Measurements from ENCODE around the gene MAB21L4.

The MAB21L4 gene

DNA sequence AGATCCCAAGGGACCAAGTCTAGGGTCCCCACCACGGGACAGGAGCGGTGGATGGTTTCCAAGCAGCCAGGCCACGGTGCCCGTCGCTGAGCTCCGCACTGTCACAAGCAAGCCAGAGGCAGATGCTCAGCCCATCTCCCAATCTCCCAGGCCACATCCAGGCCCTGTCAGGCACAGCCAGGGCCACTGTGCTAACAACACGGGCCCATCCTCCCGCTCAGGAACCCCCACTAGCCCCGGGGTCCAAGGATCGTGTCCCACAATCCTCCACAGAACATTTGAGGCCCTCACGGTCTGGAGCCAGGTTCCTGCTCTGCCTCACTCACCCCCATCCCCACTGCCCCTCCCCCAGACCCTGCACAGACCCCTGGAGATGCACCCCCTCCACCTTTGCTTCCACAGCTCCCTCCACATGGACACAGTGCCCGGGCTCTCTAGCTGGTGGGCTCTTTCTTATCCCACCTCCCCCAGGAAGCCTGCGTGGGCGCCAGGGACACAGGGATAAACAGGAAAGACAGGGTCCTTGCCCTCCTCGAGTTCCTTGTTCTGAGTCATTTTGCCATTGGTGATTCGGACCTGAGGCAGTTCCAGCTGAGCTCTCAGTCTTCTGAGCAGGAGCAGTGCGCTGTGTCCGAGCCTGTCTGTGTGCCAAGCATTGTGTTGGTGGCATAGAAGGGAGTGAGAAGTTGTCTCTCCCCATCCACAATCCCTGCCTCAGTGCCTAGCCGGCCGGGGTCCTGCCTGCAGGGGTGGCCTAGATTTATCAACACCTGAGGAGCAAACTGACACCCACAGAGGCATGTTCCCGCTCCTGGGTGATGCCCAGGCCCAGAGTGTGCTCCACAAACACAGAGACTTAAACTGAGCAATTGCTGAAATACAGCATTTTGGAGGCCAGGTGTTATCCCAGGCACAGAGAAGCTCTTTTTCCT, 17.2 kb upstream of the MAB21L4 start:
- Histone ChIP-seq H3K4me3 (ENCODE audit: low read depth, low read length) (no peak overlapping the region), H3K27ac (ENCODE audit: extremely low read depth, low read depth, low read length) (no peak overlapping the region), H3K36me3 (ENCODE audit: control insufficient read depth in 2 of 2, insufficient read depth in 1 of 2, low read length in 2 of 2) (no peaks in the 10 kb centered on the region), H3K4me1 (ENCODE audit: control insufficient read depth, insufficient read depth, low read length) (0 out of 2 replicates have a peak, but pooled peaks cover 2% of the 10 kb centered on the region), H3K9me3 (ENCODE audit: control insufficient read depth, insufficient read depth, low read depth, low read length) (no peaks in the 10 kb centered on the region)
- ChIA-PET POLR2A (no interaction called here), CTCF (interaction anchor here (0.8 to 2.1 kb wide), 13 partner anchors 11 to 746 kb away, joined by 3 to 12 read pairs (median 3); no protein-coding TSS in a partner anchor)
- TF ChIP-seq ZNF585B (tag by site-specific recombination; IDR thresholded peaks at IDR 0.05) (no peak), ZNF214 (tag by site-specific recombination; IDR thresholded peaks at IDR 0.05; ENCODE audit: borderline replicate concordance) (no peak), ZNF596 (tag by site-specific recombination; IDR thresholded peaks at IDR 0.05) (no peak), MEIS1 (CRISPR knock-in tag; IDR thresholded peaks at IDR 0.05; ENCODE audit: borderline replicate concordance) (no peak), GLI2 (tag by site-specific recombination; IDR thresholded peaks at IDR 0.05; ENCODE audit: borderline replicate concordance, low read depth) (no peak)

DNA sequence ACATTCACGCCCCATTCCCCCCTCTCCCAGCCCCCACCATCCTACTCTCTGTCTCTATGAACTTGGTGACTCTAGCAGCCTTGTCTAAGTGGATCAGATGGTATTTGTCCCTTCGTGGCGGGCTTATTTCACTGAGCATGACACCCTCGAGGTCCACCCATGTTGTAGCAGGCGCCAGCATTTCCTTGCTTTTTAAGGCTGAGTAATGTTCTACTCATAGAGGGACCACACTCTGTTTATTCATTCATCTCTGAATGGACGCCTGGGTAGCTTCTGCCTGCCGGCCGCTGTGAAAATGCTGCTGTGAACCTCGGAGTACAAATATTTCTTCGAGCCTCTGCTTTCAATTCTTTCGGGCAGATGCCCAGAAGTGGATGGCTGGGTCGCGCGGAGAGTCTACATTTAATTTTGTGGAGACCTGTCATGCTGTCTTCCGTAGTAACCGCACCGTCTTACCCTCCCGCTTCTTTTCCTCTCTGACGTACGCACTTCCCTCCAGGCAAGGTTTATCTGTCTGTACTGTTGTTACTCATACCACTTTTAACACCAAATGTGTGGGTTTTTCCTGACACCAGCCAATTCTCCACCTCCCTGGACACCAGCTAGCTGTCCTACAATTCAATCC, 15.8 kb upstream of the MAB21L4 start:
- H3K36me3 ChIP-seq (ENCODE audit: control insufficient read depth in 2 of 2, insufficient read depth in 1 of 2, low read length in 2 of 2) = no peaks in the 10 kb centered on the region
- H3K4me3 ChIP-seq (ENCODE audit: low read depth, low read length) = no peak overlapping the region
- H3K4me1 ChIP-seq (ENCODE audit: control insufficient read depth, insufficient read depth, low read length) = 0 out of 2 replicates have a peak, but pooled peaks cover 1% of the 10 kb centered on the region
- ChIA-PET POLR2A (no interaction called here), CTCF (interaction anchor here (0.8 to 1.6 kb wide), 3 partner anchors 13 to 72 kb away, joined by 3 to 4 read pairs (median 3); no protein-coding TSS in a partner anchor)
- no peaks in the 10 kb centered on the region for H3K9me3 ChIP-seq (ENCODE audit: control insufficient read depth, insufficient read depth, low read depth, low read length)
- no peak overlapping the region for H3K27ac ChIP-seq (ENCODE audit: extremely low read depth, low read depth, low read length)
- no peak for TF ChIP-seq ZNF239 (tag by site-specific recombination; IDR thresholded peaks at IDR 0.05)
- TF ChIP-seq ZNF311 (tag by site-specific recombination; IDR thresholded peaks at IDR 0.05; ENCODE audit: borderline replicate concordance) = no peak
- no peak for TF ChIP-seq ZNF146 (tag by site-specific recombination; IDR thresholded peaks at IDR 0.05)
- no peak for TF ChIP-seq ZNF37A (tag by site-specific recombination; IDR thresholded peaks at IDR 0.05)
- TF ChIP-seq, protein P1, sequence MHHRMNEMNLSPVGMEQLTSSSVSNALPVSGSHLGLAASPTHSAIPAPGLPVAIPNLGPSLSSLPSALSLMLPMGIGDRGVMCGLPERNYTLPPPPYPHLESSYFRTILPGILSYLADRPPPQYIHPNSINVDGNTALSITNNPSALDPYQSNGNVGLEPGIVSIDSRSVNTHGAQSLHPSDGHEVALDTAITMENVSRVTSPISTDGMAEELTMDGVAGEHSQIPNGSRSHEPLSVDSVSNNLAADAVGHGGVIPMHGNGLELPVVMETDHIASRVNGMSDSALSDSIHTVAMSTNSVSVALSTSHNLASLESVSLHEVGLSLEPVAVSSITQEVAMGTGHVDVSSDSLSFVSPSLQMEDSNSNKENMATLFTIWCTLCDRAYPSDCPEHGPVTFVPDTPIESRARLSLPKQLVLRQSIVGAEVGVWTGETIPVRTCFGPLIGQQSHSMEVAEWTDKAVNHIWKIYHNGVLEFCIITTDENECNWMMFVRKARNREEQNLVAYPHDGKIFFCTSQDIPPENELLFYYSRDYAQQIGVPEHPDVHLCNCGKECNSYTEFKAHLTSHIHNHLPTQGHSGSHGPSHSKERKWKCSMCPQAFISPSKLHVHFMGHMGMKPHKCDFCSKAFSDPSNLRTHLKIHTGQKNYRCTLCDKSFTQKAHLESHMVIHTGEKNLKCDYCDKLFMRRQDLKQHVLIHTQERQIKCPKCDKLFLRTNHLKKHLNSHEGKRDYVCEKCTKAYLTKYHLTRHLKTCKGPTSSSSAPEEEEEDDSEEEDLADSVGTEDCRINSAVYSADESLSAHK (tag by site-specific recombination; IDR thresholded peaks at IDR 0.05) = no peak
- TF ChIP-seq, protein P2, sequence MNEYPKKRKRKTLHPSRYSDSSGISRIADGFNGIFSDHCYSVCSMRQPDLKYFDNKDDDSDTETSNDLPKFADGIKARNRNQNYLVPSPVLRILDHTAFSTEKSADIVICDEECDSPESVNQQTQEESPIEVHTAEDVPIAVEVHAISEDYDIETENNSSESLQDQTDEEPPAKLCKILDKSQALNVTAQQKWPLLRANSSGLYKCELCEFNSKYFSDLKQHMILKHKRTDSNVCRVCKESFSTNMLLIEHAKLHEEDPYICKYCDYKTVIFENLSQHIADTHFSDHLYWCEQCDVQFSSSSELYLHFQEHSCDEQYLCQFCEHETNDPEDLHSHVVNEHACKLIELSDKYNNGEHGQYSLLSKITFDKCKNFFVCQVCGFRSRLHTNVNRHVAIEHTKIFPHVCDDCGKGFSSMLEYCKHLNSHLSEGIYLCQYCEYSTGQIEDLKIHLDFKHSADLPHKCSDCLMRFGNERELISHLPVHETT (tag by site-specific recombination; IDR thresholded peaks at IDR 0.05) = no peak
- TF ChIP-seq ZNF621 (tag by site-specific recombination; IDR thresholded peaks at IDR 0.05) = no peak
- no peak for TF ChIP-seq ZNF624 (tag by site-specific recombination; IDR thresholded peaks at IDR 0.05)
- no peak for TF ChIP-seq GFI1B (tag by site-specific recombination; IDR thresholded peaks at IDR 0.05)
- no peak for TF ChIP-seq ZNF530 (tag by site-specific recombination; IDR thresholded peaks at IDR 0.05; ENCODE audit: low read depth)
- TF ChIP-seq GLIS2 (tag by site-specific recombination; IDR thresholded peaks at IDR 0.05) = no peak
- TF ChIP-seq, protein P3, sequence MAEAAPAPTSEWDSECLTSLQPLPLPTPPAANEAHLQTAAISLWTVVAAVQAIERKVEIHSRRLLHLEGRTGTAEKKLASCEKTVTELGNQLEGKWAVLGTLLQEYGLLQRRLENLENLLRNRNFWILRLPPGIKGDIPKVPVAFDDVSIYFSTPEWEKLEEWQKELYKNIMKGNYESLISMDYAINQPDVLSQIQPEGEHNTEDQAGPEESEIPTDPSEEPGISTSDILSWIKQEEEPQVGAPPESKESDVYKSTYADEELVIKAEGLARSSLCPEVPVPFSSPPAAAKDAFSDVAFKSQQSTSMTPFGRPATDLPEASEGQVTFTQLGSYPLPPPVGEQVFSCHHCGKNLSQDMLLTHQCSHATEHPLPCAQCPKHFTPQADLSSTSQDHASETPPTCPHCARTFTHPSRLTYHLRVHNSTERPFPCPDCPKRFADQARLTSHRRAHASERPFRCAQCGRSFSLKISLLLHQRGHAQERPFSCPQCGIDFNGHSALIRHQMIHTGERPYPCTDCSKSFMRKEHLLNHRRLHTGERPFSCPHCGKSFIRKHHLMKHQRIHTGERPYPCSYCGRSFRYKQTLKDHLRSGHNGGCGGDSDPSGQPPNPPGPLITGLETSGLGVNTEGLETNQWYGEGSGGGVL (tag by site-specific recombination; IDR thresholded peaks at IDR 0.05) = no peak
- no peak for TF ChIP-seq ZNF791 (tag by site-specific recombination; IDR thresholded peaks at IDR 0.05)
- TF ChIP-seq, protein P4, sequence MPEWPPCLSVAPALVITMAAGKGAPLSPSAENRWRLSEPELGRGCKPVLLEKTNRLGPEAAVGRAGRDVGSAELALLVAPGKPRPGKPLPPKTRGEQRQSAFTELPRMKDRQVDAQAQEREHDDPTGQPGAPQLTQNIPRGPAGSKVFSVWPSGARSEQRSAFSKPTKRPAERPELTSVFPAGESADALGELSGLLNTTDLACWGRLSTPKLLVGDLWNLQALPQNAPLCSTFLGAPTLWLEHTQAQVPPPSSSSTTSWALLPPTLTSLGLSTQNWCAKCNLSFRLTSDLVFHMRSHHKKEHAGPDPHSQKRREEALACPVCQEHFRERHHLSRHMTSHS (tag by site-specific recombination; IDR thresholded peaks at IDR 0.05) = no peak
- TF ChIP-seq, protein P5, sequence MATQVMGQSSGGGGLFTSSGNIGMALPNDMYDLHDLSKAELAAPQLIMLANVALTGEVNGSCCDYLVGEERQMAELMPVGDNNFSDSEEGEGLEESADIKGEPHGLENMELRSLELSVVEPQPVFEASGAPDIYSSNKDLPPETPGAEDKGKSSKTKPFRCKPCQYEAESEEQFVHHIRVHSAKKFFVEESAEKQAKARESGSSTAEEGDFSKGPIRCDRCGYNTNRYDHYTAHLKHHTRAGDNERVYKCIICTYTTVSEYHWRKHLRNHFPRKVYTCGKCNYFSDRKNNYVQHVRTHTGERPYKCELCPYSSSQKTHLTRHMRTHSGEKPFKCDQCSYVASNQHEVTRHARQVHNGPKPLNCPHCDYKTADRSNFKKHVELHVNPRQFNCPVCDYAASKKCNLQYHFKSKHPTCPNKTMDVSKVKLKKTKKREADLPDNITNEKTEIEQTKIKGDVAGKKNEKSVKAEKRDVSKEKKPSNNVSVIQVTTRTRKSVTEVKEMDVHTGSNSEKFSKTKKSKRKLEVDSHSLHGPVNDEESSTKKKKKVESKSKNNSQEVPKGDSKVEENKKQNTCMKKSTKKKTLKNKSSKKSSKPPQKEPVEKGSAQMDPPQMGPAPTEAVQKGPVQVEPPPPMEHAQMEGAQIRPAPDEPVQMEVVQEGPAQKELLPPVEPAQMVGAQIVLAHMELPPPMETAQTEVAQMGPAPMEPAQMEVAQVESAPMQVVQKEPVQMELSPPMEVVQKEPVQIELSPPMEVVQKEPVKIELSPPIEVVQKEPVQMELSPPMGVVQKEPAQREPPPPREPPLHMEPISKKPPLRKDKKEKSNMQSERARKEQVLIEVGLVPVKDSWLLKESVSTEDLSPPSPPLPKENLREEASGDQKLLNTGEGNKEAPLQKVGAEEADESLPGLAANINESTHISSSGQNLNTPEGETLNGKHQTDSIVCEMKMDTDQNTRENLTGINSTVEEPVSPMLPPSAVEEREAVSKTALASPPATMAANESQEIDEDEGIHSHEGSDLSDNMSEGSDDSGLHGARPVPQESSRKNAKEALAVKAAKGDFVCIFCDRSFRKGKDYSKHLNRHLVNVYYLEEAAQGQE (tag by site-specific recombination; IDR thresholded peaks at IDR 0.05) = no peak
- TF ChIP-seq ZNF335 (tag by site-specific recombination; conservative IDR thresholded peaks at IDR 0.05) = no peak
- TF ChIP-seq ZNF202 (tag by site-specific recombination; IDR thresholded peaks at IDR 0.05; ENCODE audit: borderline replicate concordance) = no peak
- no peak for TF ChIP-seq TCF7L2 (IDR thresholded peaks at IDR 0.05; ENCODE audit: borderline replicate concordance, low read depth, low read length)
